ENCODE results near the gene RUNX1.
A peak's percentile ranks its signal among the peaks of the same experiment; 100 is the strongest.
"Not testable (repeated sequence)": the region's sequence is repeated elsewhere in the genome, so short reads cannot be mapped to it uniquely, and the experiment has no call there.

Gene RUNX1

DNA sequence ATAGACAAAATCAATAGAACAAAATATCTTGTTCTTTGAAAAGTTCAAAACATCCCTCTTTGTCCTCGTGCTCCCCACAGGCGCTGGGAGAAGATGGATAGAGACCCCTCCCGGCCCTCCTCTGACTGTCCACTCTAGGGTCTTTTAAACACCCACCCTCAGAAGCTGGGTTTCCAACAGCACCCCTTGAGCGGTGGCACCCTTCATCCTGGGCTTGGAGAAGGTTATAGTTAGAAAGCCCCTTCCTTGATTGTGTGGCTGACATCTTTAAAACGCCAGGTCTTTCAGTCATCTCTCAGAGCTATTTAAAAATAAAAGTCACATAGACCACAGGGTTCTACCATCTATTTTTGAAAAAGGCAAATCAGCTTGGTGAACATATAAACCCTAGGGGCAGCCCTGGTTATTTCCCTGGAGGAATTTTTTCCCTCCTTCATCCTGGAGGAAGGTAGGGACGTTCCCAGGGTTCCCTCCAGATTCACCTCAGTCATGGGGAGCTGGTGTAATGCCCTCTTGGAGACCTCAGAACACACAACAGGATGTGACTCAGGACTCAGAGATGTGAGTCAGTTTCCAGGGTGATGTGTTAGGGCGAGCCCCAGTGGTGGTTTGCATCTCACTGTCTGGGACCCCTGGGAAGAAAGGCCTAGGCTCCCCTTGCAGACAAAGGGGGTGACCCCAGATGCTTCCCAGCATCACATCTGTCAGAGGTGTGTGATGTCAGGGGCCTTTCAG is 241.8 kb downstream of the RUNX1 start:
- DNase-seq (ENCODE audit: low read depth in 2 of 2) = peak; percentile 68 to 69

DNA sequence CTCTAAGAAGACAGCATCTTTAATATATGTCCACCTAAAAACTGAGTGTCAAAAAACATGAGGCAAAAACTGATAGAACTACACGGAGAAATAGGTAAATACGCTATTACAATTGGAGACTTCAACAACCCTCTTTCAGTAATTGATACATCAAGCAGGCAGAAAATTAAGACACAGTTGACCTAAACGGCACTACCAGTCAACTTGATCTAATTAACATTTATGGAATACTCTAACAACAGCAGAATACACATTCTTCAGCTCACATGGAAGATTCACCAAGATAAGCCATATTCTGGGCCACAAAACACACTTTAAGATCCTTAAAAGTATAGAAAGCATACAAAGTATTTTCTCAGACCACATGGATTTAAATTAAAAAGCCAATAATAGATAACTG is 242.7 kb downstream of the RUNX1 start:
- no peak for DNase-seq (ENCODE audit: low read depth in 2 of 2)

- DNase-seq (ENCODE audit: low read depth in 2 of 2) = no peak
Measured at GRCh38 chr21:34805157-34805556, 243.9 kb downstream of the RUNX1 start.

DNA sequence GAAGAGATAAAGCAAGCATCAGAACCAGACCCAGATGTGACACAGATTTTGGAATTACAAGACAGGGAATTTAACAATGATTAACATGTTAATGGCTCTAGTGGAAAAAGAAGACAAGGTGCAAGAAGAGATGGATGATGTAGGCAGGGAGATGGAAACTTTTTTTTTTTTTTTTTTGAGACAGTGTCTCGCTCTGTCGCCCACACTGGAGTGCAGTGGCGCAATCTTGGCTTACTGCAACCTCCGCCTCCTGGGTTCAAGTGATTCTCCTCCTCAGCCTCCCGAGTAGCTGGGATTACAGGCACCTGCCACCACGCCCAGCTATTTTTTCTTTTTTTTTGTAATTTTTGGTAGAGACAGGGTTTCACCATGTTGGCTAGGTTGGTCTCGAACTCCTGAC is 244.5 kb downstream of the RUNX1 start:
- not testable (repeated sequence) for DNase-seq (ENCODE audit: low read depth in 2 of 2)

GRCh38 chr21:34803782-34804370 is 245.2 kb downstream of the RUNX1 start:
- no peak for DNase-seq (ENCODE audit: low read depth in 2 of 2)

DNA sequence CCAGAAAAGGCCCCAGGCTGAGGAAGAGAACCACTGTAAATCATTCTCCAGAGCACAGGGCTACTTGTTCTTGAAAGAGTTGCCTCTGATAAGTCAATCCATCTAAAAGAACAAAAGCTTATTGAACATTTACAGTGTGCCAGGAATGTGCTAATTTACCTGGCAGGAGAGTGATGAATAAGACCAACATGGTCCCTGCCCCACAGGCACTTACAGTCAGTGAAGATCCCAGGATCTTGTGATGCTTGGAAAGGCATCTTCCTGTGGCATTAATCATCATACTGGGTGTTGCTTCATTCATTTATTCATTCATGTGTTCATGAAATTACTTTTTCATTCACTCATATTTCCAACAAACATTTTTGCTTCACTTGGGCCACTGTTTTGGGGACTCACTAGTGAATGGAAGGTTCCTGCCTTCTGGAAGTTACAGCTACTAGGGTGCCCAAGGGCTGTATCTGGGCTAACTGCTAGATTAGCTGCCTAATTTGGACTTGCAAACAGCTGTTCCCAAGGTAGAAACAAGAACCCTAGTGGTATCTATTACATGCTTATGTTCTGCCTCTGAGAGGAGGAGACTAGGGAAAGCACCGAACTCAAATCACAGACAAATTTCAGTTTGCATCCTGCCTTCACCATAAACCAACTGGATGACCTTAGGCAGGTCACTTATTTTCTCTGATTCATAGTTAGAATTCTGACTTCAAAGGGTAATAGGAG is 246.8 kb downstream of the RUNX1 start:
- DNase-seq (ENCODE audit: low read depth in 2 of 2) = no peak

GRCh38 chr21:34801519-34802132 is 247.5 kb downstream of the RUNX1 start:
- DNase-seq (ENCODE audit: low read depth in 2 of 2) = no peak

GRCh38 chr21:34800797-34801518 is 248.1 kb downstream of the RUNX1 start:
- DNase-seq (ENCODE audit: low read depth in 2 of 2) = peak; percentile 49 to 54

GRCh38 chr21:34799092-34799491 is 250.0 kb downstream of the RUNX1 start:
- no peak for DNase-seq (ENCODE audit: low read depth in 2 of 2)

- no peak for DNase-seq (ENCODE audit: low read depth in 2 of 2)
Measured at GRCh38 chr21:34797921-34798535, 251.1 kb downstream of the RUNX1 start.

- DNase-seq (ENCODE audit: low read depth in 2 of 2) = no peak
Measured at GRCh38 chr21:34797201-34797525, 251.9 kb downstream of the RUNX1 start.

DNA sequence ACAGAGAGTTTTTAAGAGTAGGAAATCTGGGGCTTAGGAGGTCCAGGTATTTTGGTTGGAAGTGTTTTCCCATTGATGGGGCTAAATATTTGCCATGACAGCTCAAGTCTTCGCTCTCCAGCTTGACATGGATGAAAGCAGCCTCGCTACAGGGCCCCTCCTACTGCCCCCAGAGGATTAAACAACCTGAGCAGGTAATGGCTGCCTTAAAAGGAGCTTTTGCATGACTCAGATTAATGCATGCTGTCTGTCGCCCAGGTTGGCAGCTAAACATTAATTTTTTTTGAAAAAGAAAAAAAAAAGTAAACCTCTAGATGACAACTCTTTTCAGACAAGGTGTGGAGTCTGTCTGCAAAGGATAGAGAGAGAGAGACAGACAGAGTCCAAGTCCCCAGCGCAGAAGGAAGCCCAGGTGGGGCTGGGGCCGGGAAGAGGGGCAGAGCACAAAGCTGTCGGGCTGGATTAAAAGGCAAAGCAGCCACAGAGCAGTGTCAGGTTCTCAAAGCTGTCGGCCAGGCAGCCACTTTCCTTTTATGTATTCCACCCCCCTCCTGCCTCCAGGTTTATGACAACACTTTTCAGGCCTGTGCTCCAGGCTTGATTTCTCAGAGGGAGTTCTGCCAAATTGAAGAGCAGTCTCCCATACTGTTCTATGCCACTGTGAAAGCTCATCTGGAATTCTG is 252.4 kb downstream of the RUNX1 start:
- DNase-seq (ENCODE audit: low read depth in 2 of 2) = no peak

- no peak for DNase-seq (ENCODE audit: low read depth in 2 of 2)
Measured at GRCh38 chr21:34795548-34796180, 253.4 kb downstream of the RUNX1 start.

GRCh38 chr21:34795175-34795547 is 253.9 kb downstream of the RUNX1 start:
- no peak for DNase-seq (ENCODE audit: low read depth in 2 of 2)

GRCh38 chr21:34794686-34795085 is 254.4 kb downstream of the RUNX1 start:
- DNase-seq (ENCODE audit: low read depth in 2 of 2) = no peak

- no peak for DNase-seq (ENCODE audit: low read depth in 2 of 2)
Measured at GRCh38 chr21:34793471-34793870, 255.6 kb downstream of the RUNX1 start.

- DNase-seq (ENCODE audit: low read depth in 2 of 2) = no peak
Measured at GRCh38 chr21:34792504-34793089, 256.5 kb downstream of the RUNX1 start.

- no peak for DNase-seq (ENCODE audit: low read depth in 2 of 2)
Measured at GRCh38 chr21:34791776-34792503, 257.2 kb downstream of the RUNX1 start.

- DNase-seq (ENCODE audit: low read depth in 2 of 2) = no peak
Measured at GRCh38 chr21:34790834-34791233, 258.3 kb downstream of the RUNX1 start.

Measured in fibroblast of skin of left quadriceps (primary cell).